Stimulated activated CD8-positive, alpha-beta memory T cell treated with anti-CD3 and anti-CD28 coated beads, Interleukin-15, amount 100 ng/mL, for 48 hours (primary cell): ENCODE results near the gene CD70.
"Not testable (repeated sequence)": the region's sequence is repeated elsewhere in the genome, so short reads cannot be mapped to it uniquely, and the experiment has no call there.

Experiments used
- DNase-seq, 2 donors: peaks; one replicate each; pipeline ENCODE4 v3.0.0-alpha.2; 2020; ENCODE audit warnings: low read depth in 2 of 2

The CD70 gene, protein sequence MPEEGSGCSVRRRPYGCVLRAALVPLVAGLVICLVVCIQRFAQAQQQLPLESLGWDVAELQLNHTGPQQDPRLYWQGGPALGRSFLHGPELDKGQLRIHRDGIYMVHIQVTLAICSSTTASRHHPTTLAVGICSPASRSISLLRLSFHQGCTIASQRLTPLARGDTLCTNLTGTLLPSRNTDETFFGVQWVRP

DNA sequence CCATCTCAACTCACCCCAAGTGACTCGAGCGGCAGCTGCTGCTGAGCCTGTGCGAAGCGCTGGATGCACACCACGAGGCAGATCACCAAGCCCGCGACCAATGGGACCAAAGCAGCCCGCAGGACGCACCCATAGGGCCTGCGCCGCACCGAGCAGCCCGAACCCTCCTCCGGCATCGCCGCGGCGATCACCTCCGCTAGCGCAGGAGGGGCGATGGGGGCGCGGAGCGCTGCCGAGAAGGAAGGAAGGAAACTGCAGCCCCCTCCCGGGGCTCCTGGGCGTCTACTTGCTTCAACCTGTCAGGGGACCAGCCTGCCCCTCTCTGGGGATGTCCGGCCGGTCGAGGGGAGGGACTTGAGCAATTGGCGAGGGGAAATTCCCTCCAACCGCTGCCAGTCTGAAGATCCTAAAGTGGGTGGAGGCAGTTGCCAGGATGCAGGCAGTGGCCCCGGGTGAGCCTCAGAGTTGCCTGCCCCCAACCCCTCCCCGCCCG is at the start of gene CD70:
CD70 (minus strand) TSS at position 324 of the 493 bp plus-strand sequence; CDS start at position 176, 148 bp downstream.
- peak; percentile 26 to 56 for DNase-seq

DNA sequence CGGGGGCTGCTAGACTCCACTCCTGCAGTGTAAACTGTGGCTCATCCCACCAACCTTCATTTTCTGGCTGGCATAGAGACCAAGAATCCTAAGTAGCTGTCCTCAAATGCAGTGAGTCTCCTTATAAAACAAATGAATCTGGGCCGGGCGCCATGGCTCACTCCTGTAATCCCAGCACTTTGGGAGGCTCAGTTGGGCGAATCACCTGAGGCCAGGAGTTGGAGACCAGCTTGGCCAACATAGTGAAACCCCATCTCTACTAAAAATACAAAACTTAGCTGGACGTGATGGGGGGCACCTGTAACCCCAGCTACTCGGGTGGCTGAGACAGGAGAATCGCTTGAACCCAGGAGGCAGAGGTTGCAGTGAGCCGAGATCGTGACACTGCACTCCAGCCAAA is 49.4 kb upstream of the CD70 start:
- not testable (repeated sequence) for DNase-seq

DNA sequence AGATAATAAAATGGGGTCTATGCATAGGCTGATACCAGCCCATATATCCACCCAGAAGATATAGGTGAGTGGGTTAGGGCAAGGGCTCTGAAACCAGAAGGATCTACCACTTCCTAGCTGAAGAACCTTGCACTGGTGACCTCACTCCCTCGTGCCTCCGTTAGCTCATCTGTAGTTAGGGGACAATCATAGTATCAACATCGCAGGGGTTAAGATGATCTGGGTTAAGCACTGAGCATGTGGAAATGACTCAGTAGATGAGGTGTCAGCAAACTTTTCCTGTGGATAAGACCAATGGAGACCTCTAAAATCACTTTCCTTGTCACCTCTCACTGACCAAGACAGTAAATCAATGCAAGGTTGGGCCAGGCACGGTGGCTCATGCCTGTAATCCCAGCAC is 48.5 kb upstream of the CD70 start:
- DNase-seq = peak; percentile 27 to 46

DNA sequence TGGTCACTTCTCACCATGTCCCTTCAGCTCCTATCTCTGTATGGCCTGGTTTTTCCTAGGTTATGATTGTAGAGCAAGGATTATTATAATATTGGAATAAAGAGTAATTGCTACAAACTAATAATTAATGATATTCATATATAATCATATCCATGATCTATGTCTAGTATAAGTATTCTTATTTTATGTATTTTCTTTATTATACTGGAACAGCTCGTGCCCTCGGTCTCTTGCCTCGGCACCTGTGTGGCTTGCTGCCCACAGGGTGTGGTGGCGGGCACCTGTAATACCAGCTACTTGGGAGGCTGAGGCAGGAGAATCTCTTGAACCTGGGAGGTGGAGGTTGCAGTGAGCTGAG is 42.5 kb upstream of the CD70 start:
- not testable (repeated sequence) for DNase-seq

DNA sequence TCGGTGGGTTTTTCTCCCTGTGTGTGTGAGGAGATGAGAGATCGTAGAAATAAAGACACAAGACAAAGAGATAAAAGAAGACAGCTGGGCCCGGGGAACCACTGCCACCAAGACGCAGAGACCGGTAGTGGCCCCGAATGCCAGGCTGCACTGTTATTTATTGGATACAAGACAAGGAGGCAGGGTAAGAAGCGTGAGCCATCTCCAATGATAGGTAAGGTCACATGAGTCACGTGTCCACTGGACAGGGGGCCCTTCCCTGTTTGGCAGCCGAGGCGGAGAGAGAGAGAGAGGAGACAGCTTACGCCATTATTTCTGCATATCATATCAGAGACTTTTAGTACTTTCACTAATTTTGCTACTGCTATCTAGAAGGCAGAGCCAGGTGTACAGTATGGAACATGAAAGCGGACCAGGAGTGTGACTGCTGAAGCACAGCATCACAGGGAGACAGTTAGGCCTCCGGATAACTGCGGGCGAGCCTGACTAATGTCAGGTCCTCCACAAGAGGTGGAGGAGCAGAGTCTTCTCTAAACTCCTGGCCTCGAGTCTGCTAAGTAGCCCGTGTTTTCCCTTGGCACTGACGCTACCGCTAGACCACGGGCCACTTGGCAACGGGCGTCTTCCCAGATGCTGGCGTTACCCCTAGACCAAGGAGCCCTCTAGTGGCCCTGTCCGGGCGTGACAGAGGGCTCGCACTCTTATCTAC is 42.0 kb upstream of the CD70 start:
- peak; percentile 34 to 53 for DNase-seq

DNA sequence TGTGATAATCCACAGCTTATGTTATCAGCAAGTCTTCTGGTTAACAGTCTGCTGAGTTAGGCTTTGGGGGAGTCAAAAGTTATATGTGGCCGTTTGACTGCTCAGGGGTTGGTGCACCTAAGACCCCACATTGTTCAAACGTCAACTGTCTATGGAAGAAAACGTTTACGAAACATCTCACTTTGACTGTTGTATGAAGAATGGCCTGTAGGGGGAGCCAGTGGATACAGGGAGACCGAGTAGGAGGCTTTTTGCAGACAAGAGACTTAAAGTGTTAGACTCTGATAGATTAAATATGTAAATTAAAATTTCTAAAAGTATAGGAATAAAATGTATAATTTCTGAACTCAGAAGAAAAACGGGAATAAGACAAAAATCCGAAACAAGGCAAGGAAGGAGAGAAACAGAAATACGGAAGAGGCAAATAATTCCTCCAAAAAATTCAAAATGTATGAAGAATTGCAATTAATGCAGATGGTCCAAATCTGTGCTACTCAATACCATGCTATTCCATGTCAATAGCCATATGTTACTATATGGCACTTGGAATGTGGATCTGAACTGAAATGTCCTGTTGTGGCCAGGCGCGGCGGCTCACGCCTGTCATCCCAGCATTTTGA is 41.2 kb upstream of the CD70 start:
- DNase-seq = peak; percentile 39 to 74

DNA sequence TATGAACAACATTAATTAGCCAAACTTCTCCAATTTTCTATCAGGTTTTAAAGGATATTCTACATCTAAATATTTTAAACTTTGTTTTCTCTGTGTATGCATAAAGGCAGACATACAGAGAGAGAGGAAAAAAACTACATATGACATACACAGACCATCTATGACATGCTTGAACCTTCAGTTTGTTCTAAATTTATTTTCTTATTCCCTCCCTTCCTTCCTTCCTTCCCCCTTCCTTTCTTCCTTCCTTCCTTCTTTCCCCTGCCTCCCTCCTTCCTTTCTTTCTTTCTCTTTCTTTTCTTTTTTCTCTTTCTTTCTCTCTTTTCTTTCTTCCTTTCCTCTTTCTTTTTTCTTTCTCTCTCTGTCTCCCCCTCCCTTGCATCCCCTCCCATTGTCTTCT is 35.8 kb upstream of the CD70 start:
- no peak for DNase-seq

DNA sequence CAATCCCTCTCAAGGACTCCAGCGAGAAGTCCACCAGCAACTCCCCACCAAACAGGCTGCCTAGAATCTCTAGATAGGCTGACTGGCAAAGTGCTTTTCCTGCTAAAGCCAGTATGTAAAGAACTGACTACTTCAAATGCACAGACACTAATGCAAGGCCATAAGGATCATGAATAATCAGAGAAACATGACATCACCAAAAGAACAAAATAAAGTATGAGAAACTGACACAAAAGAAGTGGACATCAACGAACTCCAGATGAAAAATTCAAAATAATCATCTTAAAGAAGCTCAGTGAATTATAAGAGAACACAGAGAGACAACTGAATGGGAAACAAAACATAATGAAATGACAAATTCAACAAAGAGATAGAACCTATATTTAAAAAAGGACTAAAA is 26.4 kb upstream of the CD70 start:
- no peak for DNase-seq

DNA sequence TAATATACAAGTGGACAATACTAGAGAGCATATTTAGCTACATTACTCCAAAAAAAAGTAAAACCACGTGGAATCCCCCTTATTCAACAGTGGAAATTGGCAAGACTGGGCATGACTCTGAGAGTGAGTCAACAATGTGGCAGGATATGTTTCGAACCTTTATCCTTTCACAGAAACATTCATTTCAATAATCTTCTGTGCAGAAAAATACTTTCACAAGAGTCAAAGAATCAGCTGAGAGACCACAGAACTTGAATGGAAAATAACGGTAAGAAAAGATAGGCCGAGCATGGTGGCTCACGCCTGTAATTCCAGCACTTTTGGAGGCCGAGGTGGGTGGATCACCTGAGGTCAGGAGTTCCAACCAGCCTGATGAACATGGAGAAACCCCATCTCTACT is 25.1 kb upstream of the CD70 start:
- DNase-seq = no peak

DNA sequence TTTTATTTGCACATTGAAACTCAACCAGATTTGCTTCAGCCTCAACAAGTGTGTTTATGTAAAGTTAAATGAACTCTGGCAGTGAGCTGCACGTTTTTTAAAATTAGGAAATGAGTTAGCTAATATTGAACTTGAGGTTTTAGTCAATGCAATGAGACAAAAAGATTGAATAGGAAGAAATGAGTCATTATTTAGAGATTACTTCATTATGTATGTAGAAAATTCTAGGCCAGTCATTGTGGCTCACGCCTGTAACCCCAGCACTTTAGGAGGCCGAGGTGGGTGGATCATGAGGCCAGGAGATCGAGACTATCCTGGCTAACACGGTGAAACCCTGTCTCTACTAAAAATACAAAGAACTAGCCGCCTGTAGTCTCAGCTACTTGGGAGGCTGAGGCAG is 22.8 kb upstream of the CD70 start:
- DNase-seq = peak in 1 of 2 donors; percentile 37

DNA sequence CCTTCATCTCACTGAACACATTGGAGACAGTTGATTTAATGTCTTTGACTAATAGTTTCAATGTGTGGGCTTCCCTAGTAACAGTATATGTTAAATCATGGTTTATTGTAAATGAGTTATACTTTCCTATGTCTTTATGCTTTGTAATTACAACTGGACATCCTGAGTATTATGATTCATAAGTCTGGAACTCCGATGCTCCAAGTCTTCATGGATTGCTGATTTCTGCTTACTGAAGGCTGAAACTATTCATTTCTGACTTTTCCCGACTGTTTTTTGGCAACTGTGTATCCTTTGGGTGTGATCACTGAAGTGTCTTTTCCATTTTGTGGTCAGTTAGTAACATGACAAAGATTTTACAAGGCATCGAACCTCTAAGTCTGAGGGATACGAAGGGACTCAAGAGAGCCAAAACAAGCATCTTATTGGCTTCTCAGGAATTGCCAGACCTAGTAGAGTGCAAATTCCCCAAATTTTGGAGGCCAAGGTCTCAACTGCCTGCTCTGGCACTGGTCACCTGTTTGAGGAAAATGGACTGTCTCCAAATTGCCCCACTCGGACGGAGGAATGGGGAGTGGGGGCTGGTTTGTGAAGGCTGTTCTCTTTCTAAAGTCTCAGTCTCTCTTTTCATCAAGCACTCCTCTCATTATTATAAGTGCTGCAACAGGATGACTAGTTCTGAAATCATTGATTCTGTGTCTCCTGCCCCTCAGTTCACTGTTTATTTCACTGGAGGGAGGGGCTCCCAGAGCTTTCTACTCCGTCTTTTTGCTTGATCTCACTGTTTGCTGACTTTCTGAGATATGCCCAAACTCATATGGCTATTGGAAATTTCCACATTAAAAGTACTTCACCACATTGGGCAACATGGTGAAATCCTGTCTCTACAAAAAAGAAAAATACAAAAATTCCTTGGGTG is 20.2 kb upstream of the CD70 start:
- no peak for DNase-seq

DNA sequence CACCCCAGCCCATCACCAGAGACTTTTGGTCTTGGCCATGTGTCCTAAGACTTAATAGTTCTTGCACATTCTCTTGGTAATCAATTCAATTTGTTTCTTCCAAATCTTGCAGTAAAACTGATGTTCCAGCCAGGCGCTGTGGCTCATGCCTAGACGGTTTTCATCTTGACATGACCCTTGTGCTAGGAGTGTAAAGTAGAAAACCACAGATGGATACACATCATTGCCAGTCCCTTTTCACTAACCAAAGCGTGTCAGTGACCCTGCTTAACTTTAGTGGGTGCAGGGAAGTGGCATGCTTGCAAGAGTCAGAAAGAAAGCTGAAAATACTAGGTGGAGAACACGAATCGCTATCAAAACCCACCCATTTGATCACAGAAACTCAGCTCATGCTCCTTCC is 18.0 kb upstream of the CD70 start:
- no peak for DNase-seq

DNA sequence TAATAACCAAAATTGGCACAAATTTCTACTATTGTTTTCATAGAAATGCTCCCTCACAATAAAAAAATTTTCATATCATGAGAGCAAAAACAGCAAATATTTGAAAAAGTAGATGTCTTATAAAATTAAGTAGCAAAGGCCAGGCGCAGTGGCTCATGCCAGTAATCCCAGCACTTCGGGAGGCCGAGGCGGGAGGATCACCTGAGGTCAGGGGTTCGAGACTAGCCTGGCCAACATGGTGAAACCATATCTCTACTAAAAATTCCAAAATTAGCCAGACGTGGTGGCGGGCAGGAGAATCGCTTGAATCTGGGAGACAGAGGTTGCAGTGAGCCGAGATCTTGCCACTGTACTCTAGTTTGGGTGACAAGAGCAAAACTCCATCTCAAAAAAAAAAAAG is 17.2 kb upstream of the CD70 start:
- not testable (repeated sequence) for DNase-seq

DNA sequence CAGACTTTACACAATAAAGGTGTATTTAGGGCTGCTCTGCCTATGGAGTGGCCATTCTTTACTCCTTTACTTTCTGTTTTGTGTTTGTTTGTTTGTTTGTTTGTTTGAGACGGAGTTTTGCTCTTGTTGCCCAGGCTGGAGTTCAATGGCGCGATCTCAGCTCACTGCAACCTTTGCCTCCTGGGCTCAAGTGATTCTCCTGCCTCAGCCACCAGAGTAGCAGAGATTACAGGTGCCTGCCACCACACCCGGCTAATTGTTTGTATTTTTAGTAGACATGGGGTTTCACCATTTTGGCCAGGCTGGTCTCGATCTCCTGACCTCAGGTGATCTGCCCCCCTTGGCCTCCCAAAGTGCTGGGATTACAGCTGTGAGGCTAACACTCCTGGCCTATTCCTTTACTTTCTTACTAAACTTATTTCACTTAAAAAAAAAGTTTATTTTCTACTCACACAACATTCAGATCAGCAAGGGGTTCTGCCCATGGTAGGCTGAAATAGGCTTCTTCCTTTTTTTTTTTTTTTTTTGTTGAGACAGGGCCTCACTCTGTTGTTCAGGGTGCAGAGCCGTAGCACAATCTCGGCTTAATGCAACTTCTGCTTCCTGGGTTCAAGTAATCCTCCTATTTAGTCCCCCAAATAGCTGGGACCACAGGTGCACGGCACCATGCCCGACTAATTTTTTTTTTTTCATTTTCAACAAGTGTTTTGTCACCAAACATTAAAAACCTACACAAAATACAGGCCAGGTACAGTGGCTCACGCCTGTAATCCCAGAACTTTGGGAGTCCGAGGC is 15.5 kb upstream of the CD70 start:
- DNase-seq = not testable (repeated sequence)

DNA sequence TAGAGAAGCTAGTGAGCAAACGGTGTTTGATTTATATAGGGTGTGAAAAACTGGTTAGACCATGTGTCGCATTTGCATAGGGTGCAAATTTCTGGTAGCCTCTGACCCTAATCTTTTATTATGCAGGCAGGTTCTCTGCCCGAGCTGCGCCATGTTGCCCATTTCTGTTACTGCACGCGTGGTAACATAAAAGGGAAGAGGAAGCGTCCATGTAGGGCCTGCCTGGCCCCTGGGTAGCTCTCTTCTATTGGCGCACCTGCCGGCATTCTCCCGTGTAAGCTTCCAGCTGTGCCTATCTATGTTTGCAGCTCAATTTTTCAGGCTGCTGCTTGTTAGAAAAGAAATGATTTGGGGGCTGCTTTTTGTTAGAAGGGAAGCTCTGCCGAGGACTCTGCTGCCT is 14.0 kb upstream of the CD70 start:
- no peak for DNase-seq

DNA sequence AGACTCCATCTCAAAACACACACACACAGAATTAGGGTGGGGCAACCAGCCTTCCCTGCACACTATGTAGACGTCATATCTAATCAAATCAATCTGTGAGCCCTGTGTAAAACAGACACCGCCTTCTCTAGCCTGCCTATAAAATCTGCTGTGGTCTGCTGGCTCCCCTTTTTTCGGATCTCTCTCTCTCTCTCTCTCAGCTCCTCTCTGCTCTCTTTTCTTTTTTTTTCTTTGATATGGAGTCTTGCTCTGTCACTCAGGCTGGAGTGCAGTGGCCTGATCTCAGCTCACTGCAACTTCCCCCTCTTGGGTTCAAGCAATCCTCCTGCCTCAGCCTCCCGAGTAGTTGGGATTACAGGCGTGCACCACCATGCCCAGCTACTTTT is 11.8 kb upstream of the CD70 start:
- DNase-seq = no peak

DNA sequence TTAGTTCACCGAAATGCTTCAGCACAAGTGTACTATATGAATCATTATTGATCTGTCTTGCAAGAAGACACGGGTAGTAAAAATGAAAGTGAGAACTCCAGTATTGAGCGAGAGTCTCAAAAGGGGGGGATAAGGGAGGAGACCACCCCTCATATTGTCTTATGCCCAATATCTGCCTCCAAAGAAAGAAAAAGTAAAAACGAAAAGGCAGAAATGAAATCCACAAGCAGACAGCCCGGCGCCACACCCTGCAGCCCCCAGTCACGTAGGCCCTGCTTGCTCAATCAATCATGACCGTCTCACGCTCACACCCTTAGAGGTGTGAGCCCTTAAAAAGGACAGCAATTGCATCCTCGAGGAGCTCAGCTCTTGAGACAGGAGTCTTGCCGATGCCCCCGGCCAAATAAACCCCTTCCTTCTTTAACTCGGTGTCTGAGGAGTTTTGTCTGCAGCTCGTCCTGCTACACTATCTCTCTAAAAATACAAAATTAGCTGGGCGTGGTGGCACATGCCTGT is 10.6 kb upstream of the CD70 start:
- not testable (repeated sequence) for DNase-seq

DNA sequence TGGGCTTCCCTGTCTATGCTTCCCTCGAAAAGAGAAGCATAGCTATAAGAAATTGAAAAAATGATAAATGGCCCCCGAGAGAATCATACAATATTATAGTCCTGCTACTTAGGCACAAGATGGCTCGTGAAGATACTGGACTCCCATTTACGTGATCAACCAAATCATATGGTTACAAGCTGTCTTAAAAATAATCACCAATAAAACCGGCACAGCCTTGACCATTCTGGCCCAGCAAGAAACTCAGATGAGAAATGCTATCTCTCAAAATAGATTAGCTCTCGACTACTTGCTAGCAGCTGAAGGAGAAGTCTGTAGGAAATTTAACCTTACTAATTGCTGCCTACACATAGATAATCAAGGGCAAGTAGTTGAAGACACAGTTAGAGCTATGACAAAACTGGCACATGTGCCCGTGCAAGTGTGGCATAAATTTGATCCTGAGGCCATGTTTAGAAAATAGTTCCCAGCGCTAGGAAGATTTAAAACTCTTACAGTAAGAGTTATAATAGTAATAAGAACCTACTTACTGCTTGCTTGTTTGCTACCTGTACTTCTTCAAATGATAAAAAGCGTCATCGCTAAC is 10.1 kb upstream of the CD70 start:
- DNase-seq = not testable (repeated sequence)

DNA sequence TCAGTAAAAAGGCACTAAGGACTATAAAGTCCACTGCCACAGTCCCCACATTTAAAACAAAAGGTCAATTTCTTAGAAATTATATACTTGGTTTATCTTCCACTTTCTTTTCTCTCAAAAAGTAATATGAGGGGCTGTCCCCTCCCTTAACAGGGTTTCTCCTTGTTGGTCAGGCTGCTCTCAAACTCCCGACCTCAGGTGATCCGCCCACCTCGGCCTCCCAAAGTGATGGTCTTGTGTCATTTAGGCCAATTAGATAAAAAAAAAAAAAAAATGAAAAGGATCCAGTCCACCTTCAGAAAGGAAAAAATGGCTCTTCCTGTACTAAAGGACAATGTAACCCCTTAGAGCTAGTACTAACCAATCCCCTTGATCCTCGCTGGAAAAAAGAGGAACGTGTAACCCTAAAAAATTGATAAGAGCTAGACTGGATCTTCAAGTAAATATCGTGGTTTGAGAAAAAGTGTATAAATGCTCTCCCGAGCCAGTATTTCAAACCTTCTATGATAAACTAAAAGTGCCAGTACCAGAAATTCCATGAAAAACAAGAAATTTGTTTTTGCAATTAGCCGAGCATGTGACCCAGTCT is 9.0 kb upstream of the CD70 start:
- no peak for DNase-seq

DNA sequence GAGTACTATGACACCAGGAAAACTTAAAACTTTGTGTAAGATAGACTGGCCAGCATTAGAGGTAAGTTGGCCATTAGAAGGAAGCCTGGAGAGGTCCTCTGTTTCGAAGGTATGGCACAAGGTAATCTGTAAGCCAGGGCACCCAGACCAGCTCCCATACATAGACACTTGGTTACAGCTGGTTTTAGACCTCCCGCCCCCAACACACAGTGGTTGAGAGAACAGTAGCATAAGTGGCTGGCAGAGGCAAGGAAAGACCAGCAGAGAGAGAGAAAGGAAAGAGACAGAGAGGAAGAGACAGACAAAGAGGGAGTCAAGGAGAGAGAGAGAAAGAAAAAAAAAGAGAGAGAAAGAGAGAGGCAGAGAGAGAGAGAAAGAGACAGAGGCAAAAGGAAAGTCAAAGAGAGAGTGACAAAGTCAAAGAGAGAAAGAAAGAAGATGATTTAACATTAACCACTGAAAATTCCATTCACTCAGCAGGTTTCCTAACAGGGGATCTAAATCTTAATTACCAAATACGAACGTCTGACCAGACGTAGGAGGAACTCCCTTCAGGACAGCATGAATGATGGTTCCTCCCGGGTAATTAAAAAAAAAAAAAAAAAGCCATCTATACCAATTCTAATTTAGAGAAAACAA is 7.4 kb upstream of the CD70 start:
- not testable (repeated sequence) for DNase-seq
